ENCODE measurements around the gene STXBP3.
"Not testable (repeated sequence)": the region's sequence is repeated elsewhere in the genome, so short reads cannot be mapped to it uniquely, and the experiment has no call there.

The STXBP3 gene, protein sequence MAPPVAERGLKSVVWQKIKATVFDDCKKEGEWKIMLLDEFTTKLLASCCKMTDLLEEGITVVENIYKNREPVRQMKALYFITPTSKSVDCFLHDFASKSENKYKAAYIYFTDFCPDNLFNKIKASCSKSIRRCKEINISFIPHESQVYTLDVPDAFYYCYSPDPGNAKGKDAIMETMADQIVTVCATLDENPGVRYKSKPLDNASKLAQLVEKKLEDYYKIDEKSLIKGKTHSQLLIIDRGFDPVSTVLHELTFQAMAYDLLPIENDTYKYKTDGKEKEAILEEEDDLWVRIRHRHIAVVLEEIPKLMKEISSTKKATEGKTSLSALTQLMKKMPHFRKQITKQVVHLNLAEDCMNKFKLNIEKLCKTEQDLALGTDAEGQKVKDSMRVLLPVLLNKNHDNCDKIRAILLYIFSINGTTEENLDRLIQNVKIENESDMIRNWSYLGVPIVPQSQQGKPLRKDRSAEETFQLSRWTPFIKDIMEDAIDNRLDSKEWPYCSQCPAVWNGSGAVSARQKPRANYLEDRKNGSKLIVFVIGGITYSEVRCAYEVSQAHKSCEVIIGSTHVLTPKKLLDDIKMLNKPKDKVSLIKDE

DNA sequence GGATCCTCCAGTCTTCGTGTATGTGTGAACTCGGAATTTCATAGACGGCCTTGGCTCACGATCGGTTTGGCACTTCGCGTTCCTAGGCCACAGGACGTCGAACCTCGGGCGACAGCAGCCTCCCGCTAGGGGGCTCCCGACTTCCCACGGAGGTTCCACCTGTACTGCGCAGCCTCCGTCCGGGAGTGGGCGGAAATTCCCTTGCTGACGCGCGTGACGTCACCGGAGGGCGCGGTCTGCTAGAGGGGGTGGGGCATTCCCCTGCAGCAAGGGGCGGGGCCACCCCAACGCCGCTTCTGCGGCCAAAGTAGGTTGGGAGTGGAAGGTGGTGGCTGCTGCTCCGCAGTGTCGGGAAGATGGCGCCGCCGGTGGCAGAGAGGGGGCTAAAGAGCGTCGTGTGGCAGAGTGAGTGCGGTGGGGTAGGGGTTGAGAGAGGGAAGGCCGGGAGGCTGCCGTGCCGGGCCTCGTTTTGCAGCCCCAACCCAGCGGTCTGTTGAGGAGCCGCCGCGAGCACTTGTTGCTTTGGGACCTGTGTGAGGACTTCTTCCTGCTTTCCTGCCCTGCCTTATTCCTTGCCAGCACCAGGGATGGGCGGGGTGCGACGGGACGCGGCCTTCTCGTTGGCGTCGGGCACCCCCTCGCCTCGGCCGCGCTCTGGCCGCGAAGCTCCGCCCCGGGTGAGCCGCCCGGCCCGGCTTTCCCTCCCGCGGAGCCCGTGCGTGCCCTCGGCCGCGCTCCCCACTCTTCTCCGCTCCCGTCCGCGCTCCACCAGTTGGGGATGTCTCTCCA lies at the start of gene STXBP3:
Gene STXBP3, plus strand, starts transcription at position 293 of the 789 bp plus-strand sequence. Its CDS starts 64 bp downstream, at position 357.
- DNase-seq (ENCODE audit: low spot score): peak; percentile 99

DNA sequence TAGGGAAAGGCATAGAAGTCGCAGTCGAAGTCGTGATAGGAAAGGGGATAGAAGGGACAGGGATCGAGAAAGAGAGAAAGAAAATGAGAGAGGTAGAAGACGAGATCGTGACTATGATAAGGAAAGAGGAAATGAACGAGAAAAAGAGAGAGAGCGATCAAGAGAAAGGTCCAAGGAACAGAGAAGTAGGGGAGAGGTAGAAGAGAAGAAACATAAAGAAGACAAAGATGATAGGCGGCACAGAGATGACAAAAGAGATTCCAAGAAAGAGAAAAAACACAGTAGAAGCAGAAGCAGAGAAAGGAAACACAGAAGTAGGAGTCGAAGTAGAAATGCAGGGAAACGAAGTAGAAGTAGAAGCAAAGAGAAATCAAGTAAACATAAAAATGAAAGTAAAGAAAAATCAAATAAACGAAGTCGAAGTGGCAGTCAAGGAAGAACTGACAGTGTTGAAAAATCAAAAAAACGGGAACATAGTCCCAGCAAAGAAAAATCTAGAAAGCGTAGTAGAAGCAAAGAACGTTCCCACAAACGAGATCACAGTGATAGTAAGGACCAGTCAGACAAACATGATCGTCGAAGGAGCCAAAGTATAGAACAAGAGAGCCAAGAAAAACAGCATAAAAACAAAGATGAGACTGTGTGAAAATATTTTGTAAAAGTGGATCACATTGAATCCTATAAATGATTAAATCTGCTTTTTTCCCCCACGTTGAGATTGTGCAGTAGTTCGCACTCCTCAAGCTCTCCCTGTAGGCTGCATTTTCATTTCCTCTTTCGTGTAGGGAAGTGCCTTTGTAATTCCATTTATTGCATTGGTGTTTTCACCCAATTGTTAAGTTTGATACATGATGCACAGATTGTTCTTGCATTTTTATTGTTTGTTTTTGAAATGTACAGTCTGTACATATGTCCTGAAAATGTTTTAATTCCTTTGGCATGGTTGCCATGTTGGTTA lies 46.8 kb upstream of the STXBP3 start:
- DNase-seq (ENCODE audit: low spot score): no peak

DNA sequence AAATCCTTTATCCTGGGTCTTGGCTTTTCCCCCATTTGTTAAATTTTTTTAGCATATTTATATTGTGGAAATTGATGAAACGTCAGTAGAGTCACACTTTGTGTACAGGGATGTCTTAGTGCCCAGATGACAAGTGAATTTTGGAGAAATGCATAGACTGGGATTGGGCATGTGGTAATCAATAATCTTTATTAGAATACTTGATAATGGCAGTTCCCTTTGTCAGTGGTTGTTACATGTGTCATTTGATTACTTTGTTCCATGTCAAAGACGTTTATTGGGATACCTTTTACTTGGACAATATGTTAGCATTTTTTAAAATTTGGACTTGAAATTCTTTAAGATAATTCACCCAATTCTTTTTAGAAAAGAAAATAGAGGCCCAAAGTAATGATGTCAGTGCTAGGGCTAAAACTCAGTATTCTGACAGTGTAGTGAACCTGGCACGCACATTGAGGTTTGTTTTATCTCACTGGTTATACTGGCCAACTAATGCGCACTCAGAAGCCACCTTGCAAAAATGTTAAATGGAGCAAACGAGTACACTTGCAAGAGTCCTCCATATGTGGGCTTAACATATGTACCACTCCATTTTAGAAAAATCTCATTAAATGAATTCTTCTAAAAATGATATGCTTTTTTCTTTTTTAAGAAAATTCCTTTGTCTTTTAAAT lies 45.2 kb upstream of the STXBP3 start:
- DNase-seq (ENCODE audit: low spot score): no peak

- DNase-seq (ENCODE audit: low spot score): not testable (repeated sequence)
Observed at GRCh38 chr1:108702109-108702508, 44.4 kb upstream of the STXBP3 start.

GRCh38 chr1:108703939-108704338 lies 42.5 kb upstream of the STXBP3 start:
- no peak for DNase-seq (ENCODE audit: low spot score)

DNA sequence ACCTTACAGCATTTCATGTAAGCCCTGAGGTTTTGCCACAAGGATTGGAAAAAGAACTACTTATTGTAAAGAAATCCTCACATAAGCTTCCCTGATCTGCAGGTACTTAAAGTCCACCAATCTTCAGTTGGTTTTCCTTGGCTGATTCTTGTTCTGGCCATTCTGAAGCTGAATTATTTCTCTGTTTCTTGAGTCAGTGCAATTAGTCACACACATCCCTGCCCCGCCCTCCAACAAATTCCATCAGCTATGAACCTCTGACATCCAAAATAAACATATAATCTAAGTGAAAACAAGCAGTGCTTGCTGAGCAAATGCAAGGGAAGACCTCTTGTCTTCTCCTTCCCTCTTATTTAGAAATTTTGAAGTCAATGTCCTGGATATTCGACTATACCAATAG lies 42.0 kb upstream of the STXBP3 start:
- no peak for DNase-seq (ENCODE audit: low spot score)

DNA sequence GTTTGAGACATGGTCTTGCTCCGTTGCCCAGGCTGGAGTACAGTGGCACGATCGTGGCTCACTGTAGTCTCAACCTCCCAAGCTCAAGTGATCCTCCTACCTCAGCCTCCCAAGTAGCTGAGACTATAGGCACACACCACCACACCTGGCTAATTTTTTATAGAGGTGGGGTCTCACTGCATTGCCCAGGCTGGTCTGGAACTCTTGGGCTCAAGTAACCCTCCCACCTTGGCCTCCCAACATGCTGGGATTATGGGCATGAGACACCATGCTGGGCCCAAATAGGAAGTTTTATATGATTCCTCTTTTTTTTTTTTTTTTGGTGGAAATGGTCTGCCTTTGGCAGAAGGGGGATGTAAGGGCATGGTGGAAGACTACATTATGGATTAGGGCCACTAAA lies 39.8 kb upstream of the STXBP3 start:
- no peak for DNase-seq (ENCODE audit: low spot score)

DNA sequence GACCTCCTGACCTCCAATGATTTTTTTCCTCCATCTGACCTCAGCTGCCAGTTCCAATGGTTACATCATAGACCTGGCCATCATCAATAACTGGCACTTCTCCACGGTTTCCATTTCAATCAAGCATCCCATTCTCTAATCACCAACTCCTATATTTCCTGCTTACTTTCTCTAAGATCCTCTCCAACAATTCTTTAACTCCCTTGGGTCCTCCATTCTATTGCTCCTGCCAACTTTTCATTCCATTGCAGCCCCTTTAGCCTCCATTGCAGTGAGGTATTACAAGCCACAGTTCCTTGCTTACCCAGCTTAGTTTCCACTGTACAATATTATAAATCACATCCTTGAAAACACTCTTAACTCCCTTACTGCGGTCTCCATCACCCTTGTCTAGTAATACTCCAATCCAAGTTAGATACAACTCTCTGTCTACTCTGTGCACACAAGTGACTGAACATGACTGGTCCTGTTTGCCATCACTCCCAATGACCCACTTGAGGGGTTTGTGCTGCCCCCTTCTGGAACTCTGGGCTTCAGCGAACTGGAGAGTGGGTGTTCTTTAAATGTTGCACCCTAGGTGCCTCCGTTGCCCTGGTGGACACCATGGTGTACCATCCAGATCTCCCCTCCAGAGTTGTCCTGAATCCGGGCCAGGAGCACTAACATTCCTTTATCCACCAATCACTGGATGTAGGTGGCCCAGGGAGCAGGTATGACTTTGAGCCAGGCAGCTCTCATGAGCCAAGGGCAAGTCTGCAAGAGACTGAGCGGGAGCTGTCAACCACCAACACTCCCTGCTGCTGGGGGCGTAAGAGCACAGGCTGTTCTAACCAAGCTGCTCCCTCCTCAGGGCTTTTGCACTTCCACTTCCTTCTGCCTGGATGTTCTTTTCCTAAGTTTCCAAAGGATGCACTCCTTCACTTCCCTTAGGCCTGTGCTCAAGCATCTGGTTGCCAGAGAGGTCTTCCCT lies 37.5 kb upstream of the STXBP3 start:
- DNase-seq (ENCODE audit: low spot score): no peak

- no peak for DNase-seq (ENCODE audit: low spot score)
Observed at GRCh38 chr1:108712606-108713150, 33.8 kb upstream of the STXBP3 start, which contains the start of gene FNDC7. Gene FNDC7, plus strand, starts transcription at chr1:108712908. Its CDS starts 26 bp downstream, at chr1:108712934.

DNA sequence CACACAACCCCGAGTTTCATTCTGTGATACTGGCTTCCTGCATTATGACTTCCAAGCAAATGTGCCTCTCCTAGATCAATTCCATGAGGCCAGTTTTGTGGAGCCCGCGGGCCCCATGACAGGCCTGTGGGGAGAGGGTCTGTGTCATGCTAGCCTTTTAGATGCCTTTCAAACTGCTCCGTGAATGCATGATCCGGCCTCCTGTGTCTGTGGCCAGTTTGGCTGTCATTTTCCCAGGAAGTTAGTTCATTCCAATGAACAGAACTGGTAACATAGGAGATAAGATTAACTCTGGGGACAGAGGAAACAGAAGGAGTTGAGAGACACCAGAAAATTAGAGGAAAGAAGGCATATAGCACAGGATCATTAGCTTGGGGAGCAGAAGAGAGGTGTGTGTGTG lies 30.5 kb upstream of the STXBP3 start:
- no peak for DNase-seq (ENCODE audit: low spot score)

GRCh38 chr1:108716437-108717230 lies 29.8 kb upstream of the STXBP3 start:
- no peak for DNase-seq (ENCODE audit: low spot score)

DNA sequence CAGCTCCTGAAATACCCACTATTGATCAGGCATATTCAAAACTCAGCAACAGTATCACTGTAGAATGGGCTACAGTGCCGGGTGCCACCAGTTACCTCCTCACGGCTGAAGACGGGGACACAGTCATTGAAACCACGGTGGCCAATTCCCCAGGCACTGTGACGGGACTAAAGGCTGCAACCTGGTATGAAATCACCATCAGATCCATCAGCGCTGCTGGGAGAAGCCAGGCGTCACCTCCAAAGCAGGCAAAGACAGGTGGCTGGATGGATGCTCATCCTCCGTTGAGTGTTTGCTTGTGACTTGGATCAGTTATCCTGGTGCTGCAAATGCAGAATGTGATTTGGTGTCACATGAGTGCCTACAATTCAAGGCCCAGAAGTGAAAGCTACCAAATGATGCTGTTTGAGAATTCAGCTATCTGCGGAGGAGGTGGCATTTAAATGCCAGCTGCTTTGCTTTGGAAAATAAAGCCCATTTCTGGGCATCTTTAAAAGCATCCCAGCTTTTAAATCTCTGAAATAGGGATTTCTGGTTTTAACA lies 28.6 kb upstream of the STXBP3 start:
- peak; percentile 77 for DNase-seq (ENCODE audit: low spot score)

DNA sequence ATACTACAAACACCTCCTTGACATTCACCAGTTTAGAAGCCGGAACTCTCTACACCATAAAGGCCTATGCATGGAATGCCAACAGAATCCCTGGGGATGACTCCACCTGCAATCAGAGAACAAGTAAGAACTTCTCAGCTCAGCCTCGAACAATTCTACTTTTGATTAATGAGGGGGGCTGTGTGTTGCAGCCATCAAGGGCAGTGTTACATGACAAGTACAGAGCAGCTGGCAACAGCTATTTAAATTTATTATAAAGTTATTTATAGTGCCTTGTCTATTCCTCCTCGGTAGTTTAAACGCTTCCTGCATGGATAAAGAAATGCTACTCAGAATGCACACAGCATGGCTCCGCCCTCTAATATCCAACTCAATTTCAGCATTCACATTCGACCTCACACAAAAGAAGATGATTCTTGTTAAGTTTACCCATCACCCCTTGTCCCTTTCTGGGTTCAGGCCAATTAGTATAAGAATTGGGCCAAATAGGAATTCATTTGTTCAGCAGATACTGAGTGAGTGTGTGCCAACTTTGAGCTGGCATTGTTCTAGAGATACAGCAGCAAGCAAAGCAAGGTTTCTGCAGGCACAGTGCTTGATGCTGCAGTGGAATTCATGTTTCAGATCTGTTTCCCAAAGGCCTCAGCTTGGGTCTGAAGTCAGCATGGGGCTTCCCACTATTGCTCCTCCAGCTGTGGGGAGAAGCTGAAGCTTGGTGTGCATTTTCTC lies 27.4 kb upstream of the STXBP3 start:
- DNase-seq (ENCODE audit: low spot score): no peak

- DNase-seq (ENCODE audit: low spot score): no peak
Observed at GRCh38 chr1:108719656-108720435, 26.6 kb upstream of the STXBP3 start.

- no peak for DNase-seq (ENCODE audit: low spot score)
Observed at GRCh38 chr1:108722292-108722691, 24.2 kb upstream of the STXBP3 start.

DNA sequence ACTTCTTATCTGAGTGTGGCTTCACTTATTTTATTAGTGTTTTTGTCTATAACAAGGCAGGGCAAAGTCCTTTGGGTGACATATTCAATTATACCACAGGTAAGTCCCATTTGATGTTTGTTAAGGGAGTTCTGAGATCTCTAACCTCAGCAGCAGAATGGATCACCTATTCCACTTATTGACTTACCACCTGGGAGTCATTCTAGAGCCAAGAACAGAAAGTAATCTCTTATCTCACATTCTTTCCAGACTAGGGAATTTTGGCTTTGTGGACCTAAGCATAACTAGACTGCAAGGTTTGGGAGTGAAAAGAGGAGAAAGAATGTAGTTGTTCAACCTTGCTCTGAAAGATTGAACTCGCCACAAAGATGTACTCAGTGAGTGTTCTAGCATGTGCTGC lies 20.6 kb upstream of the STXBP3 start:
- no peak for DNase-seq (ENCODE audit: low spot score)
